Neural cell (in vitro differentiated cells): ENCODE measurements around the gene SETBP1. TPM values are rescaled to one million over a fixed set of nuclear protein-coding genes. Genes with fewer than 3 reads are reported as not detected.

Experiments used
- H2AFZ ChIP-seq: fragments of 200-600, 300-800 bp; sonication (generic), shearing (Covaris generic); 2 replicates; pipeline ENCODE4 v1.6.0; 2014; ENCODE audit warnings: low read depth, mild to moderate bottlenecking, antibody characterized with exemption, low read length, moderate library complexity
- H3F3A ChIP-seq: fragments of 200-600 bp; shearing (Covaris generic); 2 replicates; pipeline ENCODE4 v1.6.1; 2016; ENCODE audit warnings: mild to moderate bottlenecking, moderate library complexity, mixed read lengths, antibody characterized with exemption, low read length; ENCODE audit not compliant: insufficient read depth, poor library complexity, severe bottlenecking
- H3K27ac ChIP-seq: fragments of 200-600, 300-800 bp; sonication (generic), shearing (Covaris generic); 2 replicates; pipeline ENCODE4 v1.5.1; 2014; ENCODE audit warnings: mild to moderate bottlenecking, low read length, moderate library complexity
- H3K27me3 ChIP-seq: fragments of 300-800, 200-600 bp; sonication (generic), shearing (Covaris generic); 2 replicates; pipeline ENCODE4 v1.6.0; 2014; ENCODE audit warnings: mild to moderate bottlenecking, low read depth, low read length, moderate library complexity; ENCODE audit not compliant: insufficient read depth
- H3K36me3 ChIP-seq: fragments of 300-800, 200-600 bp; sonication (generic), shearing (Covaris generic); 2 replicates; pipeline ENCODE4 v1.5.1; 2014; ENCODE audit warnings: mild to moderate bottlenecking, antibody characterized with exemption, low read length, moderate library complexity; ENCODE audit not compliant: insufficient read depth
- H3K4me2 ChIP-seq: fragments of 300-800, 200-600 bp; sonication (generic), shearing (Covaris generic); 2 replicates; pipeline ENCODE4 v1.6.0; 2014; ENCODE audit warnings: mild to moderate bottlenecking, low read length
- H3K4me3 ChIP-seq: fragments of 300-800, 200-600 bp; sonication (generic), shearing (Covaris generic); 2 replicates; pipeline ENCODE4 v1.5.1; 2014; ENCODE audit warnings: mild to moderate bottlenecking, low read length, moderate library complexity
- H3K79me2 ChIP-seq: fragments of 200-600 bp; shearing (Covaris generic); replicated peaks from 2 replicates; pipeline ENCODE4 v1.6.0; 2014; ENCODE audit warnings: mild to moderate bottlenecking, low read length, moderate library complexity; ENCODE audit not compliant: insufficient read depth
- H3K9ac ChIP-seq: fragments of 300-800, 200-600 bp; sonication (generic), shearing (Covaris generic); 2 replicates; pipeline ENCODE4 v1.6.1; 2016; ENCODE audit warnings: mild to moderate bottlenecking, low read length, mixed read lengths
- H3K9me2 ChIP-seq: fragments of 200-600 bp; shearing (Covaris generic); 2 replicates; pipeline ENCODE4 v1.6.1; 2016; ENCODE audit warnings: mild to moderate bottlenecking, low read length, mixed read lengths; ENCODE audit not compliant: insufficient read depth
- H3K9me3 ChIP-seq: fragments of 200-600, 300-800 bp; sonication (generic), shearing (Covaris generic); 2 replicates; pipeline ENCODE4 v1.6.1; 2016; ENCODE audit warnings: mild to moderate bottlenecking, mixed run types, low read length, moderate library complexity, mixed read lengths
- H4K20me1 ChIP-seq: fragments of 200-600 bp; shearing (Covaris generic); 2 replicates; pipeline ENCODE4 v1.6.1; 2016; ENCODE audit warnings: mild to moderate bottlenecking, mixed run types; ENCODE audit not compliant: insufficient read depth
- EP300 ChIP-seq: fragments of 450-650 bp; conservative IDR thresholded peaks from 2 replicates; pipeline ENCODE4 v1.6.1; 2014; ENCODE audit warnings: antibody characterized with exemption, mild to moderate bottlenecking, moderate library complexity; ENCODE audit not compliant: poor library complexity, severe bottlenecking
- EZH2 ChIP-seq: fragments of 200-600, 300-800 bp; shearing (Covaris generic), sonication (generic); IDR thresholded peaks from 2 replicates; pipeline ENCODE4 v1.6.1; 2014; ENCODE audit warnings: antibody characterized with exemption, low read length, borderline replicate concordance, mild to moderate bottlenecking; ENCODE audit not compliant: insufficient read depth, poor library complexity, severe bottlenecking
- MXI1 ChIP-seq: fragments of 450-650 bp; conservative IDR thresholded peaks from 2 replicates; pipeline ENCODE4 v1.6.1; 2014; ENCODE audit warnings: antibody characterized with exemption, mild to moderate bottlenecking; ENCODE audit not compliant: poor library complexity, severe bottlenecking
- POLR2AphosphoS5 ChIP-seq: IDR thresholded peaks from 2 replicates; pipeline ENCODE4 v1.6.1; 2012
- RAD21 ChIP-seq: fragments of 450-650 bp; conservative IDR thresholded peaks from 2 replicates; pipeline ENCODE4 v1.6.1; 2014; ENCODE audit warnings: antibody characterized with exemption, mild to moderate bottlenecking, moderate library complexity
- SMC3 ChIP-seq: fragments of 450-650 bp; conservative IDR thresholded peaks from 2 replicates; pipeline ENCODE4 v1.6.1; 2014; ENCODE audit warnings: antibody characterized with exemption, mild to moderate bottlenecking, moderate library complexity; ENCODE audit not compliant: poor library complexity
- TAF1 ChIP-seq: IDR thresholded peaks from 2 replicates; pipeline ENCODE4 v1.6.1; 2012; ENCODE audit warnings: low read depth
- polyA plus RNA-seq: library from polyadenylated mRNA; depleted of rRNA; stranded (reverse); fragments of >200 nt; gene quantifications from 2 replicates; pipeline ENCODE4 v1.2.3, GENCODE V29; 2014
- TF ChIP-seq, protein P1 (sequence below): fragments of 450-650 bp; IDR thresholded peaks from 2 replicates; pipeline ENCODE4 v1.5.1; 2014; ENCODE audit warnings: antibody characterized with exemption, mild to moderate bottlenecking, moderate library complexity; ENCODE audit not compliant: poor library complexity, severe bottlenecking
- TF ChIP-seq, protein P2 (sequence below): IDR thresholded peaks from 2 replicates; pipeline ENCODE4 v1.6.1; 2012; ENCODE audit warnings: borderline replicate concordance

SETBP1 gene
- polyA plus RNA-seq, 1 donor from 2014 or later = 13.7 TPM

- Histone ChIP-seq H3K4me2 (no peak overlapping the region), H3K27me3 (no peaks in the 10 kb centered on the region), H3K9me3 (no peaks in the 10 kb centered on the region), H3K9me2 (no peaks in the 10 kb centered on the region), H3K27ac (no peak overlapping the region), H4K20me1 (no peaks in the 10 kb centered on the region), H3K36me3 (peaks cover 4% of the 10 kb centered on the region), H3K9ac (no peak overlapping the region), H2AFZ (no peak overlapping the region), H3K79me2 (peaks cover 3% of the 10 kb centered on the region), H3F3A (no peaks in the 10 kb centered on the region), H3K4me3 (no peak overlapping the region)
- TF ChIP-seq SMC3 = no peak
- TF ChIP-seq EZH2 = no peak
- TF ChIP-seq, protein P1, sequence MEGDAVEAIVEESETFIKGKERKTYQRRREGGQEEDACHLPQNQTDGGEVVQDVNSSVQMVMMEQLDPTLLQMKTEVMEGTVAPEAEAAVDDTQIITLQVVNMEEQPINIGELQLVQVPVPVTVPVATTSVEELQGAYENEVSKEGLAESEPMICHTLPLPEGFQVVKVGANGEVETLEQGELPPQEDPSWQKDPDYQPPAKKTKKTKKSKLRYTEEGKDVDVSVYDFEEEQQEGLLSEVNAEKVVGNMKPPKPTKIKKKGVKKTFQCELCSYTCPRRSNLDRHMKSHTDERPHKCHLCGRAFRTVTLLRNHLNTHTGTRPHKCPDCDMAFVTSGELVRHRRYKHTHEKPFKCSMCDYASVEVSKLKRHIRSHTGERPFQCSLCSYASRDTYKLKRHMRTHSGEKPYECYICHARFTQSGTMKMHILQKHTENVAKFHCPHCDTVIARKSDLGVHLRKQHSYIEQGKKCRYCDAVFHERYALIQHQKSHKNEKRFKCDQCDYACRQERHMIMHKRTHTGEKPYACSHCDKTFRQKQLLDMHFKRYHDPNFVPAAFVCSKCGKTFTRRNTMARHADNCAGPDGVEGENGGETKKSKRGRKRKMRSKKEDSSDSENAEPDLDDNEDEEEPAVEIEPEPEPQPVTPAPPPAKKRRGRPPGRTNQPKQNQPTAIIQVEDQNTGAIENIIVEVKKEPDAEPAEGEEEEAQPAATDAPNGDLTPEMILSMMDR = no peak
- TF ChIP-seq POLR2AphosphoS5 = no peak
- TF ChIP-seq EP300 = no peak
- TF ChIP-seq, protein P2, sequence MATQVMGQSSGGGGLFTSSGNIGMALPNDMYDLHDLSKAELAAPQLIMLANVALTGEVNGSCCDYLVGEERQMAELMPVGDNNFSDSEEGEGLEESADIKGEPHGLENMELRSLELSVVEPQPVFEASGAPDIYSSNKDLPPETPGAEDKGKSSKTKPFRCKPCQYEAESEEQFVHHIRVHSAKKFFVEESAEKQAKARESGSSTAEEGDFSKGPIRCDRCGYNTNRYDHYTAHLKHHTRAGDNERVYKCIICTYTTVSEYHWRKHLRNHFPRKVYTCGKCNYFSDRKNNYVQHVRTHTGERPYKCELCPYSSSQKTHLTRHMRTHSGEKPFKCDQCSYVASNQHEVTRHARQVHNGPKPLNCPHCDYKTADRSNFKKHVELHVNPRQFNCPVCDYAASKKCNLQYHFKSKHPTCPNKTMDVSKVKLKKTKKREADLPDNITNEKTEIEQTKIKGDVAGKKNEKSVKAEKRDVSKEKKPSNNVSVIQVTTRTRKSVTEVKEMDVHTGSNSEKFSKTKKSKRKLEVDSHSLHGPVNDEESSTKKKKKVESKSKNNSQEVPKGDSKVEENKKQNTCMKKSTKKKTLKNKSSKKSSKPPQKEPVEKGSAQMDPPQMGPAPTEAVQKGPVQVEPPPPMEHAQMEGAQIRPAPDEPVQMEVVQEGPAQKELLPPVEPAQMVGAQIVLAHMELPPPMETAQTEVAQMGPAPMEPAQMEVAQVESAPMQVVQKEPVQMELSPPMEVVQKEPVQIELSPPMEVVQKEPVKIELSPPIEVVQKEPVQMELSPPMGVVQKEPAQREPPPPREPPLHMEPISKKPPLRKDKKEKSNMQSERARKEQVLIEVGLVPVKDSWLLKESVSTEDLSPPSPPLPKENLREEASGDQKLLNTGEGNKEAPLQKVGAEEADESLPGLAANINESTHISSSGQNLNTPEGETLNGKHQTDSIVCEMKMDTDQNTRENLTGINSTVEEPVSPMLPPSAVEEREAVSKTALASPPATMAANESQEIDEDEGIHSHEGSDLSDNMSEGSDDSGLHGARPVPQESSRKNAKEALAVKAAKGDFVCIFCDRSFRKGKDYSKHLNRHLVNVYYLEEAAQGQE = no peak
- TF ChIP-seq TAF1 = no peak
- TF ChIP-seq RAD21 = no peak
- TF ChIP-seq MXI1 = no peak
Measured at GRCh38 chr18:44934901-44935300, 254.2 kb downstream of the SETBP1 start.

- H3K4me3 ChIP-seq = no peak overlapping the region
- peaks cover 3% of the 10 kb centered on the region for H3K79me2 ChIP-seq
- H3K9me3 ChIP-seq = no peaks in the 10 kb centered on the region
- TF ChIP-seq TAF1 (no peak), EP300 (no peak), EZH2 (no peak), MXI1 (no peak), POLR2AphosphoS5 (no peak), SMC3 (no peak), RAD21 (no peak)
- TF ChIP-seq, protein P2 = no peak
- TF ChIP-seq, protein P1 = no peak
- no peaks in the 10 kb centered on the region for H3F3A ChIP-seq
- H4K20me1 ChIP-seq = no peaks in the 10 kb centered on the region
- no peak overlapping the region for H2AFZ ChIP-seq
- H3K27me3 ChIP-seq = no peaks in the 10 kb centered on the region
- no peaks in the 10 kb centered on the region for H3K9me2 ChIP-seq
- H3K9ac ChIP-seq = no peak overlapping the region
- no peak overlapping the region for H3K4me2 ChIP-seq
- no peak overlapping the region for H3K27ac ChIP-seq
- peaks cover 4% of the 10 kb centered on the region for H3K36me3 ChIP-seq
Measured at GRCh38 chr18:44935455-44935854, 254.8 kb downstream of the SETBP1 start.
